HEK293T (cell line): ENCODE measurements around the gene PDIA5.

ENCODE experiments used
- BHLHE40 ChIP-seq: fragments of 450-650 bp; IDR thresholded peaks from 2 replicates; pipeline ENCODE4 v1.6.1; 2016; ENCODE audit warnings: mild to moderate bottlenecking, moderate library complexity, borderline replicate concordance
- CTBP1 ChIP-seq: fragments of 450-650 bp; IDR thresholded peaks from 2 replicates; pipeline ENCODE4 v1.6.1; 2016; ENCODE audit warnings: borderline replicate concordance
- ELF4 ChIP-seq: fragments of 450-650 bp; IDR thresholded peaks from 2 replicates; pipeline ENCODE4 v1.6.1; 2017; ENCODE audit warnings: antibody characterized with exemption
- FOXM1 ChIP-seq: fragments of 450-650 bp; IDR thresholded peaks from 2 replicates; pipeline ENCODE4 v1.6.1; 2017; ENCODE audit warnings: mild to moderate bottlenecking, borderline replicate concordance

- TF ChIP-seq BHLHE40 (no peak), FOXM1 (no peak), ELF4 (no peak), CTBP1 (no peak)
Observed at GRCh38 chr3:123096731-123097130, 29.9 kb downstream of the PDIA5 start.
